Ascending aorta (tissue), 2 donors: ENCODE data around the gene CADM1. TPM values are rescaled to one million over a fixed set of nuclear protein-coding genes. Genes with fewer than 3 reads are reported as not detected.

Source experiments
- DNase-seq, 2 donors: peaks; one replicate each; pipeline ENCODE4 v3.0.0-alpha.2; 2019; ENCODE audit warnings: low spot score in 2 of 2
- H3K27ac ChIP-seq, 2 donors: fragments of 200-600 bp; sonication (generic); one replicate each; pipeline ENCODE4 v1.5.1; 2016 to 2017; ENCODE audit warnings: mild to moderate bottlenecking in 1 of 2
- H3K27me3 ChIP-seq: fragments of 200-600 bp; sonication (generic); one replicate; pipeline ENCODE4 v1.5.1; 2017
- H3K36me3 ChIP-seq, 2 donors: fragments of 200-600 bp; sonication (generic); one replicate each; pipeline ENCODE4 v1.5.1; 2016
- H3K4me1 ChIP-seq, 2 donors: fragments of 200-600 bp; sonication (generic); one replicate each; pipeline ENCODE4 v1.5.1; 2016 to 2017; ENCODE audit warnings: mild to moderate bottlenecking in 1 of 2
- H3K4me3 ChIP-seq, 2 donors: fragments of 200-600 bp; sonication (generic); one replicate each; pipeline ENCODE4 v1.5.1; 2016 to 2017; ENCODE audit warnings: mild to moderate bottlenecking in 1 of 2
- H3K9me3 ChIP-seq, 2 donors: fragments of 200-600 bp; sonication (generic); one replicate each; pipeline ENCODE4 v1.5.1; 2016
- CTCF ChIP-seq, 3 experiments: fragments of 200-600 bp in 2 of 3; fragments of 450-650 bp in 1 of 3; sonication (generic) in 2 of 3; IDR thresholded peaks; one replicate each; pipeline ENCODE4 v1.5.1; 2016 to 2019; ENCODE audit warnings: antibody characterized with exemption in 3 of 3, mild to moderate bottlenecking in 1 of 3, moderate library complexity in 1 of 3
- intact Hi-C: fragments of 100-400 bp; cut with DNase I; formaldehyde crosslinking; loops from one replicate; pipeline ENCODE4 v1.15.1; 2023
- total RNA-seq: library from RNA; depleted of rRNA; stranded (reverse); fragments of >200 nt; gene quantifications from one replicate; pipeline ENCODE4 v1.1.0, GENCODE V29; 2016

CADM1 gene
- total RNA-seq, 1 donor from 2014 or later, result 2.4 TPM

- DNase-seq, result no peak
- intact Hi-C loops, result no loop called here
- Histone ChIP-seq H3K27ac (no peak overlapping the region), H3K27me3 (no peaks in the 10 kb centered on the region), H3K36me3 (no peaks in the 10 kb centered on the region), H3K4me1 (no peaks in the 10 kb centered on the region), H3K4me3 (no peak overlapping the region), H3K9me3 (no peaks in the 10 kb centered on the region)
- no peak for TF ChIP-seq CTCF (IDR thresholded peaks at IDR 0.05)
Measured at GRCh38 chr11:115385226-115385625, 119.0 kb downstream of the CADM1 start.

GRCh38 chr11:115384236-115384635 lies 120.0 kb downstream of the CADM1 start:
- intact Hi-C loops, result no loop called here
- no peak for TF ChIP-seq CTCF (IDR thresholded peaks at IDR 0.05)

GRCh38 chr11:115383431-115383830 lies 120.8 kb downstream of the CADM1 start:
- DNase-seq, result no peak
- H3K27me3 ChIP-seq, result no peaks in the 10 kb centered on the region
- TF ChIP-seq CTCF (IDR thresholded peaks at IDR 0.05), result no peak
- no peaks in the 10 kb centered on the region for H3K9me3 ChIP-seq
- no peaks in the 10 kb centered on the region for H3K36me3 ChIP-seq
- H3K4me1 ChIP-seq, result no peaks in the 10 kb centered on the region
- intact Hi-C loops, result no loop called here
- H3K27ac ChIP-seq, result no peak overlapping the region
- H3K4me3 ChIP-seq, result no peak overlapping the region

More at GRCh38 chr11:115384236-115384635, 120.0 kb downstream of the CADM1 start:
- DNase-seq, result no peak
- H3K36me3 ChIP-seq, result no peaks in the 10 kb centered on the region
- no peaks in the 10 kb centered on the region for H3K9me3 ChIP-seq
- H3K27ac ChIP-seq, result no peak overlapping the region
- no peaks in the 10 kb centered on the region for H3K27me3 ChIP-seq
- H3K4me3 ChIP-seq, result no peak overlapping the region
- no peaks in the 10 kb centered on the region for H3K4me1 ChIP-seq

GRCh38 chr11:115379528-115379927 lies 124.7 kb downstream of the CADM1 start:
- Histone ChIP-seq H3K27me3 (no peaks in the 10 kb centered on the region), H3K27ac (no peak overlapping the region), H3K9me3 (no peaks in the 10 kb centered on the region), H3K36me3 (no peaks in the 10 kb centered on the region), H3K4me1 (no peaks in the 10 kb centered on the region), H3K4me3 (no peak overlapping the region)
- intact Hi-C loops, result no loop called here
- DNase-seq, result no peak
- TF ChIP-seq CTCF (IDR thresholded peaks at IDR 0.05), result no peak

GRCh38 chr11:115378557-115378956 lies 125.7 kb downstream of the CADM1 start:
- intact Hi-C loops, result no loop called here
- DNase-seq, result no peak
- H3K4me3 ChIP-seq, result no peak overlapping the region
- no peak overlapping the region for H3K27ac ChIP-seq
- TF ChIP-seq CTCF (IDR thresholded peaks at IDR 0.05), result no peak
- no peaks in the 10 kb centered on the region for H3K4me1 ChIP-seq
- H3K27me3 ChIP-seq, result no peaks in the 10 kb centered on the region
- no peaks in the 10 kb centered on the region for H3K36me3 ChIP-seq
- H3K9me3 ChIP-seq, result no peaks in the 10 kb centered on the region

GRCh38 chr11:115377882-115378296 lies 126.3 kb downstream of the CADM1 start:
- no peaks in the 10 kb centered on the region for H3K9me3 ChIP-seq
- no peak overlapping the region for H3K4me3 ChIP-seq
- no peak for TF ChIP-seq CTCF (IDR thresholded peaks at IDR 0.05)
- no peaks in the 10 kb centered on the region for H3K4me1 ChIP-seq
- no peaks in the 10 kb centered on the region for H3K27me3 ChIP-seq
- intact Hi-C loops, result no loop called here
- DNase-seq, result no peak
- no peaks in the 10 kb centered on the region for H3K36me3 ChIP-seq
- H3K27ac ChIP-seq, result no peak overlapping the region
